GM18505 (cell line): ENCODE measurements around the gene C11orf97.
"Not testable (repeated sequence)": the region's sequence is repeated elsewhere in the genome, so short reads cannot be mapped to it uniquely, and the experiment has no call there.

ENCODE experiments used
- ATAC-seq: cut with Tn5 transposase; IDR thresholded peaks from one replicate; pipeline ENCODE4 v1.9.1; 2021; ENCODE audit not compliant: unreplicated experiment
- POLR2A ChIP-seq: IDR thresholded peaks from 4 replicates; pipeline ENCODE4 v1.6.1; 2011; ENCODE audit warnings: borderline replicate concordance; ENCODE audit not compliant: insufficient read depth, insufficient read length; ENCODE audit errors: extremely low read depth

C11orf97 gene

GRCh38 chr11:94511932-94512781 is at the start of gene C11orf97:
C11orf97 (plus strand) TSS chr11:94512461; CDS start chr11:94512529, 68 bp downstream.
- no peak for TF ChIP-seq POLR2A
- peak; percentile 92 for ATAC-seq

DNA sequence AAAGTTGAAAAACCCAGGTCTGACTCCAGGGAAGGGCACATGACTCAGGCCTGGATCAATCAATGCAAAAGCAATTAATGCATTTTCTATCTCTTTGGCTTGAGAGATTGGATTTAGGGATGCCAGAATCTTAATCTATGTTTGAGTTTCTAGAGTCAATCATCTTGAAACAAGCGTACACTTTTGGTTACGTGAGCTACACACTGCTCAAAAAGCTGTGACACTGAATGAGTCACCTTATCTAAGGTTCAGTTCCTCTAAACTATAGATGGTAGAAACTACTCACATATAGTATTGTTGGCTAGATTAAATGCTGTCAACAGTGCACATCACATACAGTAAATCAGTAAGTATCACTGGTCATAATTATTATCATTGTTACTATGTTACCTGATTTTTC is 42.8 kb upstream of the C11orf97 start:
- no peak for TF ChIP-seq POLR2A
- peak; percentile 89 for ATAC-seq

DNA sequence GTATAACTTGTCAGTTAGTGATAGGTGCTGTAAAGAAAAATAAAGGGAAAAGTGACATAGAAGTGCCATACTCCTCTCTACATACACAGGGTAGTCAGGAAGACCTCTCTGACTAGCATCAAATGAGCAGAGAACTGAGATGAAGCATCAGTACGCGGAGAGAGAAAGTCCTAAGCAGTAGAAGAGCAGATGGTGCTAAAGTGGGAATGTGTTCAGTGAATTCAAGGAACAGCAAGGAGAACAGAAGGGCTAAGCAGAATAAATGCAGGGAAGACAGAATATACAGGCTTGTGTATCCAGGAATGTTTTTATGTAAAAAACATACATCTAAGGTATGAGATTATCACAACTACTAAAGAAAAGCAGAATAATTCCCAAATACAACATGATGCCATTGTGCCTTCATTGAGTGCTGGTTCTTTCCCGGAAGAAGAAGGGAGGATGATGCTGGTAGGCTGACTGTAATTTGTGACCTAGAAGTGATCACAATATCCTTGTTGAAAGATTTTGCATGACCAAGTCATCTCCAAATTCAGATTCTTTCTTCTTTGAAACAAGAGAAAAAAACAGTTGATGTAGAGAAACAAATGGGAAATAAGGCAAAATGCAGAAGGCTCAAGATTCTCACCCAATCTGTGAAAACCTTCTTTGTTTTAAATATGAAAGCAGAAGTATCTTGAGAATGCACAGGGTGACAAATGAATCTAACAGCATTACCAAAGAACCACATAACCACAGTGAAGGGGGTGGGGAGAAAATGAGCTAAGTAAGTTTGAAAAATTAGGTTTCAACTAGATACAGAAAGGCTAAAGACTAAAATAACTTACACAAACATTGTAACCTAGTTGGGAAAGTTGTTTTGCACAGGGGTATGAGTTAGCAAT is 39.1 kb upstream of the C11orf97 start:
- TF ChIP-seq POLR2A = no peak
- ATAC-seq = peak; percentile 81

GRCh38 chr11:94477624-94478023 is 34.6 kb upstream of the C11orf97 start:
- TF ChIP-seq POLR2A = no peak
- no peak for ATAC-seq

GRCh38 chr11:94481342-94481741 is 30.9 kb upstream of the C11orf97 start:
- ATAC-seq = no peak
- no peak for TF ChIP-seq POLR2A

DNA sequence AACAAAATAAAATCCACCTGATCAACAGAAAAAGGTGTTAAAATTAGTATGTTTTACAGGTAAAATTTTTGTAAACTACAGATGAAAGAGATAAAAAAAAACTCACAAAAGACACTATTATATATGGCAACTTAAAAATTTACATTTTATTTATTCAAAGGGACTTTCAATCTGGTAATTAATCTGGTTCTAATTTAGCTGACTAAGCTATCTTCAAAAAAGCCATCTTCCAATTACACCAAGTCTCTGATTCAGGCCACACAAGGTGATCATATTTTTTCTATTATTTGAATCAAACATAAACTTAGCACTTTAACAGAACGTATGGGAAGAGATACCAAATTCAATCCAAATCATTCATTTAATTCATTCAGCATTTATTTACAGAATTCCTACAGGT is 26.2 kb upstream of the C11orf97 start:
- no peak for ATAC-seq
- no peak for TF ChIP-seq POLR2A

DNA sequence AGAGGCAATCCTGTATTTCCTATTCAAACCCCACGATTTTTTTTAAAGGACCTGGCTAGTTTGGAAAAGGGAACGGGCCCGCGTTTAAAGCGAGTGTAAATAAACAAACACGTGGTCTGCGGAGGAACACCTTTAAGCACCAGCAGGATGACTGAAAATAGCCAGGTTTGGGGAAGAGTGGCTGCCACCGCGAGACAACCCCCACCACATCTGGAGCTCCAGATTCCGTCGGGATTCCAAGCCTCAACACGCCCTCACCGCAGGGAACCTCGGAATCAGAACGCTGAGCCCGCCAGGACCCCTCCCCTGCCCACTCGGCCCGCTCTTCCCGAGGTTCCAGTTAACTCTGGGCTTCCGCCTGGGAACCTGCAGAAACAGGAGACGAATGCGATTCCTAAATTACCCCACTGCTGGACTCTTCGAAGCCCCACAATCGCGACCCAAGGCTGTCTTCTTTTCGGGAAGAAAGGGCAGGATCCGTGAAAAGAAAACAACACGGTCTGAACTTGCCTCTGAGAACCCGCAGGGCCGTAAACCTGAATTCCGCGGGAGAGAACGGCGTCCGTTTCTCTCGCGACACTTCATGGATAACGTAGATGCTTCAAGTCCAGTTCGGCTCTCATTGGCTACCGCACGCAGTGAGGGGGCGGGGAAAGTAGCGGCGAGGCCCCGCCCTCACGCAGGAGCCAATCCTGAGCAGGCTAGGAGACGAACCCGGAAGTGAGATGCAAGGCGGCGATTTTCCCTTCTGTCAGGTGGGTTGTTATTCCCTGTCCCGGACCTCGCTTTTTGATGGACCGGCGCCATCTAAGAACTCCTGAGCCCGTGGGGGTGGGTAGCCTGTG is 18.8 kb upstream of the C11orf97 start, which contains the start of the genes ANKRD49 and MRE11:
Gene ANKRD49 (plus strand): TSS at position 704 of the 845 bp plus-strand sequence. CDS start 2,710 bp downstream, outside the sequence.
Gene MRE11 (minus strand): TSS at position 564 of the 845 bp plus-strand sequence. CDS start 1,043 bp downstream, outside the sequence.
- peak; percentile 100 for ATAC-seq
- TF ChIP-seq POLR2A = peak; percentile 83

GRCh38 chr11:94494126-94494680 is 18.1 kb upstream of the C11orf97 start:
- peak; percentile 11 for TF ChIP-seq POLR2A
- ATAC-seq = peak; percentile 67

- no peak for TF ChIP-seq POLR2A
- no peak for ATAC-seq
These were observed 12.1 kb upstream of the C11orf97 start for GRCh38 chr11:94500181-94500580.

DNA sequence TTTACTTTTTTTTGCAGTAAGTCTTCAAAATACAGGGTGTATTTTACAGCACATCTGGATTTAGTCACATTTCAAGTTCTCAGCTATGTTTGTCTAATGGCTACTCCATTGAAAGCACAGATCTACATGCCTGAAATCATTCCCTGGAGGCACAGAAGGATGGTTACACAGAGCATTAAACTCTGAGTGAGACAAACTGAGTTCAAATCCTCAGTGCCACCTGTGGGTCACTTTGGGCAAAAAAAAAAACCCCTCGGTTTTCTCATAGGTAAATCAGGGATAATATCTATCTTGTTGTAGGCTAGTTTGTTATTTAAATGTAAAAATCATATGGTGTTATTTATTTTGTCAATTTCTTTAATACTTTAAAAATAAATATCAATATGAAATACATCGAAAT is 10.7 kb upstream of the C11orf97 start:
- no peak for ATAC-seq
- TF ChIP-seq POLR2A = no peak

- no peak for TF ChIP-seq POLR2A
- ATAC-seq = no peak
These were observed 7.5 kb upstream of the C11orf97 start for GRCh38 chr11:94504689-94505293.

DNA sequence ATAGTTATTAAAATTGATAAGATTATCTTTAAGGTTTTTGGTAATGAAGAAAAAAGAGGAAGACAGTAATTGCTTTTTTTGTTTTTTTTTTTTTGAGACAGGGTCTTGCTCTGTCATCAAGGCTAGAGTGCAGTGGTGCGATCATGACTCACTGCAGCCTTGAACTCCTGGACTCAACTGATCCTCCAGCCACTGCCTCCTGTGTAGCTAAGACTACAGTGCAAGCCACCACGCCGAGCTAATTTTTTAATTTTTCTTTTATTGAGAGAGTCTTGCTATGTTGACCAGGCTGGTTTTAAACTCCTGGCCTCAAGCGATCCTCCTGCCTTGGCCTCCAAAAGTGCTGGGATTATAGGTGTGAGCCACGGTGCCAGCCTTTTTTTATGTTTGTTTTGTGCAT is 5.7 kb upstream of the C11orf97 start:
- not testable (repeated sequence) for ATAC-seq
